Esophagus squamous epithelium (tissue), 4 donors: ENCODE results near the gene JPT1.

Experiments used
- CTCF ChIP-seq, 6 experiments: fragments of 450-650 bp in 4 of 6; fragments of 200-600 bp in 2 of 6; sonication (generic) in 2 of 6; IDR thresholded peaks; one replicate each; pipeline ENCODE4 v1.5.1; 2016 to 2019; ENCODE audit warnings: antibody characterized with exemption in 6 of 6, mild to moderate bottlenecking in 4 of 6, moderate library complexity in 4 of 6
- POLR2A ChIP-seq, 4 donors: fragments of 450-650 bp; IDR thresholded peaks; one replicate each; pipeline ENCODE4 v1.6.1; 2017; ENCODE audit warnings: antibody characterized with exemption in 4 of 4, mild to moderate bottlenecking in 4 of 4, moderate library complexity in 3 of 4

GRCh38 chr17:75103601-75104554 is 50.4 kb downstream of the JPT1 start:
- TF ChIP-seq CTCF (IDR thresholded peaks at IDR 0.05) (no peak), POLR2A (IDR thresholded peaks at IDR 0.05) (no peak)
